Endothelial cell of umbilical vein (primary cell): ENCODE results near the gene CDC42EP3.

Experiments
- GATA2 ChIP-seq: IDR thresholded peaks from 2 replicates; pipeline ENCODE4 v1.7.0; 2011; ENCODE audit warnings: low read depth, mild to moderate bottlenecking, moderate library complexity, mixed read lengths, low read length; ENCODE audit not compliant: insufficient read length, insufficient read depth
- JUN ChIP-seq: IDR thresholded peaks from 2 replicates; pipeline ENCODE4 v1.6.1; 2011; ENCODE audit warnings: borderline replicate concordance, low read depth; ENCODE audit not compliant: insufficient read length, insufficient read depth
- POLR2A ChIP-seq: IDR thresholded peaks from 2 replicates; pipeline ENCODE4 v1.6.1; 2012; ENCODE audit warnings: low read depth, mild to moderate bottlenecking, control low read depth, low read length
- TF ChIP-seq, protein P1 (sequence below), 2 donors: IDR thresholded peaks; 1 replicate in 1 of 2; 2 replicates in 1 of 2; pipeline ENCODE4 v1.5.1; 2011; ENCODE audit warnings: low read length in 2 of 2, mild to moderate bottlenecking in 2 of 2, moderate library complexity in 2 of 2, control low read depth in 1 of 2, inconsistent platforms in 1 of 2, low read depth in 1 of 2; ENCODE audit not compliant: insufficient read depth in 1 of 2; ENCODE audit errors: extremely low read depth in 1 of 2

DNA sequence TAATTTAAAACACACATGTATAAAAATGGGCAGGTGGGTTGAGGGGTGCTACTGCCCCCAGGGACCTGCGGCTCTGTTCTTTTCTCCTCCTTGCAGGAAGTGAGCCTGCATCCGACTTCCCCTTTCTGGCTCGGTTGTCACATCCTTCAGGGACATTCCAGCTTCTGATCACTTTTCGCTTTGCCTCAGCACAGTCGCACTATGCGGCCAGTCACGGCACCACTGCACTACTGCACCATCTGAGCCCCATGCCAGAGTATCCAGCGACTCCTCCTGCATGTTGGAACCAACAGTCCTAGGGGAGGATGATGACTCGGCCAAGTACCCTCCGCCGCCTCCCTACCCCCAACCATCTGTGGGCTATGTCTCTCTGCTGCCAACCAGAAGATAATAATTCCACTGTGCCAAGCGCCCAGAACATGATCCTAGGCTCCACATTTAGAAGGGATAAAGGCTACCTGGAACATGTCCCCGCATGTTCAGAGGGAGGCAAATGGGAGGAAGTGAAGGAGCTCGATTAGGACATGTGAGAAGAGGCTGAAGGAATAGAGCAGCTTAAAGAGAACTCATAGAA, 17.6 kb downstream of the CDC42EP3 start:
- TF ChIP-seq POLR2A (peak; percentile 6), GATA2 (no peak), JUN (no peak)
- TF ChIP-seq, protein P1, sequence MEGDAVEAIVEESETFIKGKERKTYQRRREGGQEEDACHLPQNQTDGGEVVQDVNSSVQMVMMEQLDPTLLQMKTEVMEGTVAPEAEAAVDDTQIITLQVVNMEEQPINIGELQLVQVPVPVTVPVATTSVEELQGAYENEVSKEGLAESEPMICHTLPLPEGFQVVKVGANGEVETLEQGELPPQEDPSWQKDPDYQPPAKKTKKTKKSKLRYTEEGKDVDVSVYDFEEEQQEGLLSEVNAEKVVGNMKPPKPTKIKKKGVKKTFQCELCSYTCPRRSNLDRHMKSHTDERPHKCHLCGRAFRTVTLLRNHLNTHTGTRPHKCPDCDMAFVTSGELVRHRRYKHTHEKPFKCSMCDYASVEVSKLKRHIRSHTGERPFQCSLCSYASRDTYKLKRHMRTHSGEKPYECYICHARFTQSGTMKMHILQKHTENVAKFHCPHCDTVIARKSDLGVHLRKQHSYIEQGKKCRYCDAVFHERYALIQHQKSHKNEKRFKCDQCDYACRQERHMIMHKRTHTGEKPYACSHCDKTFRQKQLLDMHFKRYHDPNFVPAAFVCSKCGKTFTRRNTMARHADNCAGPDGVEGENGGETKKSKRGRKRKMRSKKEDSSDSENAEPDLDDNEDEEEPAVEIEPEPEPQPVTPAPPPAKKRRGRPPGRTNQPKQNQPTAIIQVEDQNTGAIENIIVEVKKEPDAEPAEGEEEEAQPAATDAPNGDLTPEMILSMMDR (IDR thresholded peaks at IDR 0.05; ENCODE audit: extremely low read depth in 1 of 2, insufficient read depth in 1 of 2, low read depth in 1 of 2, low read length in 2 of 2), result no peak
